DOHH2 (cell line): ENCODE results near the gene RAB13.

Source experiments
- H3F3A ChIP-seq: fragments of 200-600 bp; sonication (generic), shearing (Covaris generic); 2 replicates; pipeline ENCODE4 v1.6.0; 2016; ENCODE audit warnings: antibody characterized with exemption, mild to moderate bottlenecking; ENCODE audit not compliant: control insufficient read depth, insufficient read depth
- H3K27ac ChIP-seq: fragments of 200-600 bp; sonication (generic); 2 replicates; pipeline ENCODE4 v1.5.1; 2014; ENCODE audit warnings: low read depth, mild to moderate bottlenecking, low read length, moderate library complexity
- H3K27me3 ChIP-seq: fragments of 200-600 bp; sonication (generic); 2 replicates; pipeline ENCODE4 v1.6.1; 2014; ENCODE audit warnings: mild to moderate bottlenecking, low read length, mixed read lengths; ENCODE audit not compliant: control insufficient read depth
- H3K36me3 ChIP-seq: fragments of 200-600 bp; sonication (generic); 2 replicates; pipeline ENCODE4 v1.6.1; 2014; ENCODE audit warnings: mild to moderate bottlenecking, low read length, moderate library complexity, mixed read lengths; ENCODE audit not compliant: control insufficient read depth
- H3K4me1 ChIP-seq: fragments of 200-600 bp; sonication (generic); 2 replicates; pipeline ENCODE4 v1.6.1; 2014; ENCODE audit warnings: mild to moderate bottlenecking, low read length, mixed read lengths; ENCODE audit not compliant: control insufficient read depth
- H3K4me2 ChIP-seq: fragments of 200-600 bp; sonication (generic); 2 replicates; pipeline ENCODE4 v1.6.0; 2014; ENCODE audit warnings: mild to moderate bottlenecking, low read length, moderate library complexity
- H3K4me3 ChIP-seq: fragments of 200-600 bp; sonication (generic); 2 replicates; pipeline ENCODE4 v1.5.1; 2014; ENCODE audit warnings: mild to moderate bottlenecking, low read length, mixed read lengths
- H3K79me2 ChIP-seq: fragments of 200-600 bp; sonication (generic); 2 replicates; pipeline ENCODE4 v1.6.1; 2014; ENCODE audit warnings: mild to moderate bottlenecking, low read length, mixed read lengths; ENCODE audit not compliant: control insufficient read depth
- H3K9me2 ChIP-seq: fragments of 200-600 bp; sonication (generic); replicated peaks from 2 replicates; pipeline ENCODE4 v1.6.1; 2014; ENCODE audit warnings: mild to moderate bottlenecking, low read length, mixed read lengths; ENCODE audit not compliant: control insufficient read depth
- H3K9me3 ChIP-seq: fragments of 200-600 bp; sonication (generic); 2 replicates; pipeline ENCODE4 v1.6.1; 2014; ENCODE audit warnings: antibody characterized with exemption, low read length, mixed read lengths; ENCODE audit not compliant: control insufficient read depth, insufficient read depth
- H4K20me1 ChIP-seq: fragments of 200-600 bp; sonication (generic); 2 replicates; pipeline ENCODE4 v1.6.0; 2014; ENCODE audit warnings: low read depth, mild to moderate bottlenecking, antibody characterized with exemption, low read length, moderate library complexity; ENCODE audit not compliant: control insufficient read depth, insufficient read depth
- CTCF ChIP-seq: fragments of 200-600 bp; sonication (generic); IDR thresholded peaks from one replicate; pipeline ENCODE4 v1.5.1; 2014; ENCODE audit warnings: antibody characterized with exemption, mild to moderate bottlenecking, low read depth, low read length; ENCODE audit not compliant: poor library complexity, severe bottlenecking
- EZH2phosphoT487 ChIP-seq: fragments of 200-600 bp; sonication (generic); IDR thresholded peaks from 2 replicates; pipeline ENCODE4 v1.6.1; 2017; ENCODE audit warnings: borderline replicate concordance, mild to moderate bottlenecking, antibody characterized with exemption, low read length, moderate library complexity, mixed read lengths

The RAB13 gene

GRCh38 chr1:153957744-153958110, 28.4 kb downstream of the RAB13 start:
- Histone ChIP-seq H3K36me3 (peaks cover 79% of the 10 kb centered on the region), H3K4me2 (peak overlapping the region; percentile 93), H4K20me1 (peaks cover 19% of the 10 kb centered on the region; the same call in 1 of the 2 replicates)

GRCh38 chr1:153956997-153957715, 29.0 kb downstream of the RAB13 start:
- H3K4me1 ChIP-seq = peaks cover 52% of the 10 kb centered on the region
- H3K79me2 ChIP-seq = peaks cover 68% of the 10 kb centered on the region
- H3K9me3 ChIP-seq = no peaks in the 10 kb centered on the region
- H3K9me2 ChIP-seq = no peaks in the 10 kb centered on the region
- H4K20me1 ChIP-seq = peaks cover 19% of the 10 kb centered on the region; the same call in 1 of the 2 replicates
- peak overlapping the region; percentile 93 for H3K4me2 ChIP-seq
- H3F3A ChIP-seq = peaks cover 3% of the 10 kb centered on the region; the same call in 1 of the 2 replicates
- H3K36me3 ChIP-seq = peaks cover 80% of the 10 kb centered on the region
- peak overlapping the region; percentile 95 for H3K4me3 ChIP-seq
- H3K27ac ChIP-seq = peak overlapping the region; percentile 83
- no peaks in the 10 kb centered on the region for H3K27me3 ChIP-seq
- no peak for TF ChIP-seq CTCF
- no peak for TF ChIP-seq EZH2phosphoT487

More at GRCh38 chr1:153957744-153958110, 28.4 kb downstream of the RAB13 start:
- Histone ChIP-seq H3K27ac (peak overlapping the region; percentile 83), H3K4me3 (peak overlapping the region; percentile 95), H3F3A (peaks cover 3% of the 10 kb centered on the region; the same call in 1 of the 2 replicates), H3K4me1 (peaks cover 58% of the 10 kb centered on the region), H3K9me3 (no peaks in the 10 kb centered on the region), H3K9me2 (no peaks in the 10 kb centered on the region), H3K79me2 (peaks cover 68% of the 10 kb centered on the region), H3K27me3 (no peaks in the 10 kb centered on the region)
- TF ChIP-seq CTCF (no peak), EZH2phosphoT487 (no peak)

GRCh38 chr1:153954826-153955225, 31.3 kb downstream of the RAB13 start:
- Histone ChIP-seq H3K27ac (no peak overlapping the region), H3K4me2 (no peak overlapping the region), H3K4me3 (no peak overlapping the region), H3K79me2 (peaks cover 67% of the 10 kb centered on the region), H3K9me2 (no peaks in the 10 kb centered on the region), H4K20me1 (peaks cover 19% of the 10 kb centered on the region; the same call in 1 of the 2 replicates), H3K9me3 (no peaks in the 10 kb centered on the region), H3F3A (peaks cover 3% of the 10 kb centered on the region), H3K4me1 (peaks cover 49% of the 10 kb centered on the region), H3K27me3 (no peaks in the 10 kb centered on the region), H3K36me3 (peaks cover 82% of the 10 kb centered on the region)
- TF ChIP-seq CTCF = no peak
- TF ChIP-seq EZH2phosphoT487 = no peak
